Vagina (tissue), 2 donors: ENCODE data around the gene RNF224. TPM values are rescaled to one million over a fixed set of nuclear protein-coding genes. Genes with fewer than 3 reads are reported as not detected.

Experiments used
- DNase-seq, 2 donors: peaks; one replicate each; pipeline ENCODE4 v3.0.0-alpha.2; 2017; ENCODE audit errors: extremely low spot score in 2 of 2
- H3K27ac ChIP-seq: fragments of 200-600 bp; sonication (generic); one replicate; pipeline ENCODE4 v1.5.1; 2019
- H3K27me3 ChIP-seq: fragments of 200-600 bp; sonication (generic); one replicate; pipeline ENCODE4 v1.5.1; 2019
- H3K36me3 ChIP-seq, 2 donors: fragments of 200-600 bp; sonication (generic); one replicate each; pipeline ENCODE4 v1.5.1; 2017 to 2019
- H3K4me1 ChIP-seq: fragments of 200-600 bp; sonication (generic); one replicate; pipeline ENCODE4 v1.5.1; 2019
- H3K4me3 ChIP-seq, 2 donors: fragments of 200-600 bp; sonication (generic); 1 replicate in 1 of 2; 2 replicates in 1 of 2; pipeline ENCODE4 v1.5.1; 2016 to 2019
- H3K9me3 ChIP-seq: fragments of 200-600 bp; sonication (generic); one replicate; pipeline ENCODE4 v1.5.1; 2019
- POLR2A ChIP-seq, 2 donors: fragments of 450-650 bp; IDR thresholded peaks; one replicate each; pipeline ENCODE4 v1.6.1; 2017; ENCODE audit warnings: antibody characterized with exemption in 2 of 2, mild to moderate bottlenecking in 2 of 2, moderate library complexity in 2 of 2
- POLR2AphosphoS5 ChIP-seq, 2 donors: sonication (generic); formaldehyde crosslinking; IDR thresholded peaks; one replicate each; pipeline ENCODE4 v1.9.0; 2017; ENCODE audit warnings: antibody characterized with exemption in 2 of 2, mild to moderate bottlenecking in 2 of 2, low read depth in 1 of 2; ENCODE audit not compliant: insufficient read depth in 1 of 2
- intact Hi-C: fragments of 100-400 bp; cut with DNase I; formaldehyde crosslinking; loops from one replicate; pipeline ENCODE4 v1.15.1; 2023
- total RNA-seq: library from RNA; depleted of rRNA; stranded (reverse); fragments of >200 nt; gene quantifications from one replicate; pipeline ENCODE4 v1.2.3, GENCODE V29; 2016
- TF ChIP-seq, protein P1 (sequence below), 3 experiments: fragments of 450-650 bp in 2 of 3; fragments of 200-600 bp in 1 of 3; sonication (generic) in 1 of 3; IDR thresholded peaks; one replicate each; pipeline ENCODE4 v1.5.1; 2017 to 2019; ENCODE audit warnings: antibody characterized with exemption in 3 of 3, mild to moderate bottlenecking in 2 of 3, moderate library complexity in 2 of 3

RNF224 gene
- total RNA-seq, 1 donor from 2014 or later: 0.74 TPM

DNA sequence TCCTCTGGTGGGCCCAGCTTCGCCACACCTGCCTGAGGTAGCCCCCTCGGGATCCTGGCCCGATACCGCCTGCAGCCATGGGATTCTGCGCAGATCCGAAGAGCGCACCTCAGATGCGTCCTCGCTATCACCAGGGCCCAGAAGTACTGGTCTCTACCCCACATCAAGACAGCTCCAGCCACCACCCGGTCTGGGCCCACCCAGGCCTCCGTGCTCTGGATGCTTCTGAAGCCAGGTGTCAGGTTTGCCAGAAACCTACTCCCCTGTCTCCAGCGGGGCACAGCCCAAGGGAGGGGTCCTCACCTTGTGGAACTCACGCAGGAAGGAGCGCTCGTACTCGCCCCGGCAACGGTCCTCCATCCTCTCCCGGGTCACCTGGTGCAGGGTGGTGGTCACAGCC is 41.4 kb upstream of the RNF224 start:
- Histone ChIP-seq H3K9me3 (no peaks in the 10 kb centered on the region), H3K4me3 (no peak overlapping the region), H3K27ac (no peak overlapping the region), H3K27me3 (no peaks in the 10 kb centered on the region), H3K4me1 (peaks cover 48% of the 10 kb centered on the region), H3K36me3 (peaks cover 0 to 48% of the 10 kb centered on the region in 2 donors)
- intact Hi-C loops: no loop called here
- DNase-seq: no peak
- TF ChIP-seq, protein P1, sequence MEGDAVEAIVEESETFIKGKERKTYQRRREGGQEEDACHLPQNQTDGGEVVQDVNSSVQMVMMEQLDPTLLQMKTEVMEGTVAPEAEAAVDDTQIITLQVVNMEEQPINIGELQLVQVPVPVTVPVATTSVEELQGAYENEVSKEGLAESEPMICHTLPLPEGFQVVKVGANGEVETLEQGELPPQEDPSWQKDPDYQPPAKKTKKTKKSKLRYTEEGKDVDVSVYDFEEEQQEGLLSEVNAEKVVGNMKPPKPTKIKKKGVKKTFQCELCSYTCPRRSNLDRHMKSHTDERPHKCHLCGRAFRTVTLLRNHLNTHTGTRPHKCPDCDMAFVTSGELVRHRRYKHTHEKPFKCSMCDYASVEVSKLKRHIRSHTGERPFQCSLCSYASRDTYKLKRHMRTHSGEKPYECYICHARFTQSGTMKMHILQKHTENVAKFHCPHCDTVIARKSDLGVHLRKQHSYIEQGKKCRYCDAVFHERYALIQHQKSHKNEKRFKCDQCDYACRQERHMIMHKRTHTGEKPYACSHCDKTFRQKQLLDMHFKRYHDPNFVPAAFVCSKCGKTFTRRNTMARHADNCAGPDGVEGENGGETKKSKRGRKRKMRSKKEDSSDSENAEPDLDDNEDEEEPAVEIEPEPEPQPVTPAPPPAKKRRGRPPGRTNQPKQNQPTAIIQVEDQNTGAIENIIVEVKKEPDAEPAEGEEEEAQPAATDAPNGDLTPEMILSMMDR (IDR thresholded peaks at IDR 0.05): no peak
- TF ChIP-seq POLR2A (IDR thresholded peaks at IDR 0.05) (no peak), POLR2AphosphoS5 (IDR thresholded peaks at IDR 0.05; ENCODE audit: insufficient read depth in 1 of 2, low read depth in 1 of 2) (no peak)

DNA sequence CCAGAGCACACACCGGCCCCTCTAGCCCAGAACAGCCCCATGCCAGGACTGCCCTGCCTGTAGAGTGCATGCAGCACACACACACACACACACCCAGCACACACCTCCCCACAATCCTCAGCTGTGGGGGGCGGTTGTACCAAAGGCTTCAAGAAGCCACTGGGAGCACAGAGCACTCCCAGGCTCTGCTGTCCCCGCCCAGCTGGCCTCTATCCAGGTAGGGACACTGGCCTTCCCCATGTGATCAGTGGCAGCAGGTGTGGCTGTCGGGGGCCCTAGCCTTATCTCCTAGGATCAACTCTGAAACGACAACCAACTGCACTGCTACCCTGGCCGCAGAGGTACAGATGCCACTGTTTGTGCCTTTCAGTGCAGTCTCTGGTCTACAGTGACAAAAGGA is 40.9 kb upstream of the RNF224 start:
- TF ChIP-seq, protein P1 (IDR thresholded peaks at IDR 0.05): no peak
- TF ChIP-seq POLR2AphosphoS5 (IDR thresholded peaks at IDR 0.05; ENCODE audit: insufficient read depth in 1 of 2, low read depth in 1 of 2) (no peak), POLR2A (IDR thresholded peaks at IDR 0.05) (no peak)
- Histone ChIP-seq H3K4me1 (peaks cover 50% of the 10 kb centered on the region), H3K27me3 (no peaks in the 10 kb centered on the region), H3K4me3 (peak overlapping the region in 1 of 2 donors; percentile 11), H3K36me3 (peaks cover 0 to 43% of the 10 kb centered on the region in 2 donors), H3K27ac (no peak overlapping the region), H3K9me3 (no peaks in the 10 kb centered on the region)
- intact Hi-C loops: no loop called here
- DNase-seq: no peak

- Histone ChIP-seq H3K36me3 (peaks cover 0 to 33% of the 10 kb centered on the region in 2 donors), H3K9me3 (no peaks in the 10 kb centered on the region), H3K4me1 (peaks cover 50% of the 10 kb centered on the region), H3K27me3 (no peaks in the 10 kb centered on the region), H3K27ac (no peak overlapping the region), H3K4me3 (peak overlapping the region; percentile 70 to 88)
- DNase-seq: no peak
- TF ChIP-seq POLR2A (IDR thresholded peaks at IDR 0.05) (no peak), POLR2AphosphoS5 (IDR thresholded peaks at IDR 0.05; ENCODE audit: insufficient read depth in 1 of 2, low read depth in 1 of 2) (no peak)
- TF ChIP-seq, protein P1 (IDR thresholded peaks at IDR 0.05): no peak
- intact Hi-C loops: no loop called here
These were observed 39.9 kb upstream of the RNF224 start for GRCh38 chr9:137187386-137187785.

DNA sequence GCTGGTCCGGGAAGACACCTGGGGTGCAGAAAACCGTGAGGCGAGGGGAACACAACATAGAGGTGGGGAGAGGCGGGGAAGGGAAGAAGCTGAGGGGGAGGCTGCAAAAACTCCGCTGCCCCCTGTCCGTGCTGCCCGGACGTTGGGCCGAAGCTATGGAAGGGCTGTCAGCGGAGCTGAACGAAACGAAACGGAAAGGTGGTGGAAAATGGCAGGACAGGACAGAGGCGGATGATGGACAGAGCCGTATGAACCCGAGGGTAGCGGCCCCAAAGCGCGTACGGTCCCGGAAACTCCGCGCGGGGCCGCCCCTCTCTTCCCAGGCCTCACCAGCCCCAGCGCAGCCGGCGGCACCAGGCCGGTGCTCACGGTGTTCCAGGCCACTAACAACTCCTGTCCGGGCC is 39.2 kb upstream of the RNF224 start:
- H3K9me3 ChIP-seq: no peaks in the 10 kb centered on the region
- H3K4me3 ChIP-seq: peak overlapping the region; percentile 70 to 88
- DNase-seq: no peak
- H3K36me3 ChIP-seq: peaks cover 0 to 26% of the 10 kb centered on the region in 2 donors
- peaks cover 50% of the 10 kb centered on the region for H3K4me1 ChIP-seq
- H3K27me3 ChIP-seq: no peaks in the 10 kb centered on the region
- intact Hi-C loops: no loop called here
- TF ChIP-seq, protein P1 (IDR thresholded peaks at IDR 0.05): no peak
- no peak for TF ChIP-seq POLR2AphosphoS5 (IDR thresholded peaks at IDR 0.05; ENCODE audit: insufficient read depth in 1 of 2, low read depth in 1 of 2)
- no peak for TF ChIP-seq POLR2A (IDR thresholded peaks at IDR 0.05)
- peak overlapping the region; percentile 93 for H3K27ac ChIP-seq

GRCh38 chr9:137188490-137189296 is 38.6 kb upstream of the RNF224 start, which contains the start of the genes ANAPC2 and SSNA1:
ANAPC2 (minus strand) TSS chr9:137188560; CDS start chr9:137188532, 28 bp downstream.
SSNA1 (plus strand) TSS chr9:137188676; CDS start chr9:137188727, 51 bp downstream.
- no peaks in the 10 kb centered on the region for H3K9me3 ChIP-seq
- H3K27ac ChIP-seq: peak within 1 kb of the TSS; percentile 93
- intact Hi-C loops: no loop called here
- peak; percentile 89 to 95 for TF ChIP-seq POLR2AphosphoS5 (IDR thresholded peaks at IDR 0.05; ENCODE audit: insufficient read depth in 1 of 2, low read depth in 1 of 2)
- TF ChIP-seq, protein P1 (IDR thresholded peaks at IDR 0.05): peak in 1 of 3 experiments; percentile 23
- TF ChIP-seq POLR2A (IDR thresholded peaks at IDR 0.05): peak in 1 of 2 donors; percentile 79
- H3K4me3 ChIP-seq: peak within 1 kb of the TSS; percentile 70 to 88
- DNase-seq: peak in 1 of 2 donors; percentile 92
- H3K4me1 ChIP-seq: peaks cover 50% of the 10 kb centered on the region
- H3K27me3 ChIP-seq: no peaks in the 10 kb centered on the region
- H3K36me3 ChIP-seq: peaks cover 0 to 20% of the 10 kb centered on the region in 2 donors
